GM12878 (cell line): ENCODE measurements around the gene RTF1. TPM values are rescaled to one million over a fixed set of nuclear protein-coding genes. Genes with fewer than 3 reads are reported as not detected.

Source experiments
- ATAC-seq: fragments of 200-7000 bp; cut with Tn5 transposase; 3 replicates; pipeline ENCODE4 v1.9.1; 2020; ENCODE audit warnings: mild to moderate bottlenecking, moderate library complexity
- BruUV-seq: library from RNA; stranded (reverse); fragments of 400-500 nt; replicated peaks from 2 replicates; lab custom pipeline; 2021; lab: Mats Ljungman, UMichigan
- CTCF ChIA-PET: fragments of 300-600 bp; sonication (Branson Sonifier 250); formaldehyde crosslinking; extraction: SDS; loops from one replicate; lab custom pipeline; 2021; ENCODE audit warnings: inconsistent platforms; lab: Yijun Ruan, JAX
- POLR2A ChIA-PET: fragments of 350-600 bp; formaldehyde crosslinking; extraction: SDS; loops from one replicate; lab custom pipeline; 2021; ENCODE audit warnings: inconsistent platforms; lab: Charles Lee
- RAD21 ChIA-PET: fragments of 300-600 bp; sonication (Branson Sonifier 250); formaldehyde crosslinking; loops from one replicate; lab custom pipeline; 2023; ENCODE audit warnings: antibody characterized with exemption; ENCODE audit not compliant: unreplicated experiment; lab: Charles Lee
- SMC1A ChIA-PET: fragments of 300-600 bp; sonication (Branson Sonifier 250); formaldehyde crosslinking; loops from one replicate; lab custom pipeline; 2023; ENCODE audit not compliant: unreplicated experiment, uncharacterized antibody; lab: Charles Lee
- DNase-seq: peaks from one replicate; pipeline ENCODE4 v3.0.0-alpha.2; 2011; ENCODE audit warnings: low read depth, low spot score
- FAIRE-seq: peaks from 3 replicates; lab custom pipeline; 2011; peaks lifted over from hg19 to GRCh38; lab: Jason Lieb, UNC
- H2AFZ ChIP-seq: 2 replicates; pipeline ENCODE4 v1.6.0; 2011; ENCODE audit warnings: low read depth, low read length, control low read depth; ENCODE audit not compliant: control insufficient read depth
- H3K27ac ChIP-seq: 2 replicates; pipeline ENCODE4 v1.5.1; 2011; ENCODE audit warnings: control low read depth; ENCODE audit not compliant: control insufficient read depth, insufficient read depth
- H3K27me3 ChIP-seq, 2 experiments: replicated peaks in 1 of 2; 2 replicates each; pipeline versions ENCODE4 v1.6.0 to v1.6.1; 2011; ENCODE audit warnings: low read length in 1 of 2; ENCODE audit not compliant: control insufficient read depth in 2 of 2, insufficient read depth in 2 of 2
- H3K36me3 ChIP-seq, 2 experiments: 2 replicates each; pipeline ENCODE4 v1.5.1; 2011; ENCODE audit warnings: low read length in 1 of 2; ENCODE audit not compliant: control insufficient read depth in 2 of 2, insufficient read depth in 2 of 2
- H3K4me1 ChIP-seq: 2 replicates; pipeline ENCODE4 v1.6.1; 2011; ENCODE audit warnings: mild to moderate bottlenecking, low read length, moderate library complexity, mixed read lengths; ENCODE audit not compliant: control insufficient read depth, insufficient read depth
- H3K4me2 ChIP-seq: 2 replicates; pipeline ENCODE4 v1.6.0; 2011; ENCODE audit warnings: control low read depth; ENCODE audit not compliant: control insufficient read depth, insufficient read depth
- H3K4me3 ChIP-seq: fragments of 200-600 bp; sonication (generic); 2 replicates; pipeline ENCODE4 v1.5.1; 2016
- H3K79me2 ChIP-seq: 2 replicates; pipeline ENCODE4 v1.6.0; 2011; ENCODE audit warnings: low read length; ENCODE audit not compliant: control insufficient read depth, insufficient read depth
- H3K9ac ChIP-seq: 2 replicates; pipeline ENCODE4 v1.8.0; 2011; ENCODE audit warnings: low read length, control low read depth, mixed read lengths; ENCODE audit not compliant: control insufficient read depth, insufficient read depth
- H3K9me3 ChIP-seq: replicated peaks from 3 replicates; pipeline ENCODE4 v1.5.1; 2011; ENCODE audit warnings: mild to moderate bottlenecking, low read length; ENCODE audit not compliant: control insufficient read depth, insufficient read depth
- H4K20me1 ChIP-seq: 2 replicates; pipeline ENCODE4 v1.6.0; 2011; ENCODE audit not compliant: control insufficient read depth, insufficient read depth
- BACH1 ChIP-seq: fragments of 450-650 bp; IDR thresholded peaks from 2 replicates; pipeline ENCODE4 v1.6.1; 2017; ENCODE audit warnings: mild to moderate bottlenecking, borderline replicate concordance
- CEBPZ ChIP-seq: fragments of 150-350 bp; IDR thresholded peaks from 2 replicates; pipeline ENCODE4 v1.6.1; 2016; ENCODE audit warnings: low read depth, low read length
- DPF2 ChIP-seq: fragments of 450-650 bp; IDR thresholded peaks from 2 replicates; pipeline ENCODE4 v1.6.1; 2017; ENCODE audit warnings: mild to moderate bottlenecking
- LARP7 ChIP-seq: fragments of 450-650 bp; IDR thresholded peaks from 2 replicates; pipeline ENCODE4 v1.6.1; 2017; ENCODE audit warnings: mild to moderate bottlenecking
- NBN ChIP-seq: fragments of 450-650 bp; IDR thresholded peaks from 2 replicates; pipeline ENCODE4 v1.6.1; 2016
- POU2F2 ChIP-seq: IDR thresholded peaks from 3 replicates; pipeline ENCODE4 v1.6.1; 2011; ENCODE audit warnings: low read depth, mild to moderate bottlenecking, low read length, borderline replicate concordance
- RUNX3 ChIP-seq: IDR thresholded peaks from 2 replicates; pipeline ENCODE4 v1.6.1; 2012; ENCODE audit warnings: low read length, inconsistent platforms
- SIX5 ChIP-seq: IDR thresholded peaks from 2 replicates; pipeline ENCODE4 v1.6.1; 2011; ENCODE audit warnings: mild to moderate bottlenecking, low read depth, low read length, moderate library complexity; ENCODE audit not compliant: severe bottlenecking
- STAT1 ChIP-seq: fragments of 450-650 bp; conservative IDR thresholded peaks from 2 replicates; pipeline ENCODE4 v1.6.1; 2014; ENCODE audit warnings: antibody characterized with exemption, mild to moderate bottlenecking
- TAF1 ChIP-seq: IDR thresholded peaks from 2 replicates; pipeline ENCODE4 v1.6.1; 2011; ENCODE audit warnings: mild to moderate bottlenecking, low read depth, low read length, borderline replicate concordance
- WGBS: methylation state at CpG from one replicate; pipeline ENCODE4 v1.1.6; 2016; ENCODE audit warnings: low lambda C conversion rate; ENCODE audit not compliant: insufficient replicate concordance, insufficient coverage; ENCODE audit errors: missing lambda C conversion rate; 5-methylcytosine and 5-hydroxymethylcytosine counted together
- in situ Hi-C: fragments of 300-500 bp; cut with MboI; formaldehyde crosslinking; loops from 9 replicates; pipeline ENCODE4 v1.14.3; 2018; ENCODE audit warnings: mixed read lengths
- intact Hi-C: fragments of 100-400 bp; cut with micrococcal nuclease; formaldehyde crosslinking; loops from one replicate; pipeline ENCODE4 v1.14.2; 2022; ENCODE audit not compliant: unreplicated experiment
- polyA plus RNA-seq, 11 experiments: library from polyadenylated mRNA; depleted of rRNA in 4 of 11; unstranded in 6 of 11; stranded (reverse) in 5 of 11; fragments of >200 nt; fragmentation: Nextera tagmentation in 4 of 11; fragmentation: Illumina TruSeq in 1 of 11; extraction: Ambion mirVana in 4 of 11; extraction: Trizol in 1 of 11; gene quantifications; 1 replicate in 1 of 11; 2 replicates in 10 of 11; pipeline versions ENCODE4 v1.2.1 to v1.2.3, GENCODE V29; 2011 to 2016; ENCODE audit warnings: inconsistent platforms in 2 of 11, missing spikeins in 2 of 11, low read depth in 1 of 11
- total RNA-seq, 4 experiments: library from RNA; depleted of rRNA in 3 of 4; stranded (reverse); fragments of >200 nt in 3 of 4; fragmentation: Illumina TruSeq in 1 of 4; extraction: Trizol in 1 of 4; gene quantifications; 2 replicates each; pipeline versions ENCODE4 v1.2.1 to v1.2.3, GENCODE V29; 2013 to 2021
- TF ChIP-seq, protein P1 (sequence below): IDR thresholded peaks from 2 replicates; pipeline ENCODE4 v1.6.1; 2012; ENCODE audit warnings: improper control_type of control experiment, low read depth, low read length; ENCODE audit not compliant: insufficient replicate concordance
- TF ChIP-seq, protein P2 (sequence below): fragments of 450-650 bp; conservative IDR thresholded peaks from 2 replicates; pipeline ENCODE4 v1.6.1; 2017; ENCODE audit warnings: mild to moderate bottlenecking, moderate library complexity

RTF1 gene
- total and polyA plus RNA-seq, 10 of the 15 experiments (the other 5 are each of a cell fraction or from before 2014, with no cell fraction given): 7.2 to 67.9 (median 32.3) TPM

DNA sequence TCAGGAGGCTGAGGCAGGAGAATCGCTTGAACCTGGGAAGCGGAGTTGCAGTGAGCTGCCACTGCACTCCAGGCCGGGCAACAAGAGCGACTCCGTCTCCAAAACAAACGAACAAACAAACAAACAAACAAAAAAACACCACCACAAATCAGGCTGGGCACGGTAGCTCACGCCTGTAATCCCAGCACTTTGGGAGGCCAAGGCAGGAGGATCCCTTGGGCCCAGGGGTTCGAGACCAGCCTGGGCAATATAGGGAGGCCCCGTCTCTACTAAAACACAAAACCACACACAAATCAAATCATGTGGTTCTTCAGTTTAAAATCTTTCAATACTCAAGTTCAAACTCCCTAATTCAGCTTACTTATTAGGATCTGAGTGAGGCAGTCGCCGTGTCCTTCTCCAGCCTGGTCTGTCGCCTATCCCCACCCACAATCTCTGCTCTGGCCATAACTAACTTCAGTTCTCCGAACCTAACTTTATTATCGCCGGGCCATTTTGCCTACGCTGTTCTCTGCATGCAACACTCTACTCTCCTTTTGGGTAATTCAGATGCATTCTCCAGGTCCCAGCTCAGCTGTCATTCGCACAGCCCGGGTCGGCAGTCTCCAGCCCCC, 660 bp upstream of the RTF1 start:
- H3K27ac ChIP-seq: peak overlapping the region; percentile 65
- RAD21 ChIA-PET: no interaction called here
- no peaks in the 10 kb centered on the region for H3K9me3 ChIP-seq
- POLR2A ChIA-PET: interaction anchor here (0.6 to 1.8 kb wide), 2 partner anchors 13 kb away, joined by 3 to 8 read pairs; no protein-coding TSS in a partner anchor
- SMC1A ChIA-PET: no interaction called here
- H3K4me1 ChIP-seq: peaks cover 3% of the 10 kb centered on the region; the same call in 1 of the 2 replicates
- peak overlapping the region; percentile 84 for H3K4me2 ChIP-seq
- no peaks in the 10 kb centered on the region for H3K36me3 ChIP-seq
- intact Hi-C loops: no loop called here
- peak overlapping the region; percentile 99 for H3K4me3 ChIP-seq
- 28% methylated on average over 20 of the region's 20 CpGs for WGBS
- DNase-seq (no peak), FAIRE-seq (no peak), ATAC-seq (peak; percentile 34)
- no peaks in the 10 kb centered on the region; the same call in 1 of the 2 replicates for H4K20me1 ChIP-seq
- peak overlapping the region; percentile 87 for H2AFZ ChIP-seq
- H3K79me2 ChIP-seq: peaks cover 52% of the 10 kb centered on the region
- no peaks in the 10 kb centered on the region for H3K27me3 ChIP-seq
- TF ChIP-seq POU2F2 (no peak), STAT1 (no peak), SIX5 (no peak), CEBPZ (no peak), NBN (peak; percentile 19; the same call in 1 of the 2 replicates), BACH1 (no peak), TAF1 (no peak), LARP7 (no peak), DPF2 (no peak), RUNX3 (peak; percentile 9; the same call in 1 of the 2 replicates)
- TF ChIP-seq, protein P1, sequence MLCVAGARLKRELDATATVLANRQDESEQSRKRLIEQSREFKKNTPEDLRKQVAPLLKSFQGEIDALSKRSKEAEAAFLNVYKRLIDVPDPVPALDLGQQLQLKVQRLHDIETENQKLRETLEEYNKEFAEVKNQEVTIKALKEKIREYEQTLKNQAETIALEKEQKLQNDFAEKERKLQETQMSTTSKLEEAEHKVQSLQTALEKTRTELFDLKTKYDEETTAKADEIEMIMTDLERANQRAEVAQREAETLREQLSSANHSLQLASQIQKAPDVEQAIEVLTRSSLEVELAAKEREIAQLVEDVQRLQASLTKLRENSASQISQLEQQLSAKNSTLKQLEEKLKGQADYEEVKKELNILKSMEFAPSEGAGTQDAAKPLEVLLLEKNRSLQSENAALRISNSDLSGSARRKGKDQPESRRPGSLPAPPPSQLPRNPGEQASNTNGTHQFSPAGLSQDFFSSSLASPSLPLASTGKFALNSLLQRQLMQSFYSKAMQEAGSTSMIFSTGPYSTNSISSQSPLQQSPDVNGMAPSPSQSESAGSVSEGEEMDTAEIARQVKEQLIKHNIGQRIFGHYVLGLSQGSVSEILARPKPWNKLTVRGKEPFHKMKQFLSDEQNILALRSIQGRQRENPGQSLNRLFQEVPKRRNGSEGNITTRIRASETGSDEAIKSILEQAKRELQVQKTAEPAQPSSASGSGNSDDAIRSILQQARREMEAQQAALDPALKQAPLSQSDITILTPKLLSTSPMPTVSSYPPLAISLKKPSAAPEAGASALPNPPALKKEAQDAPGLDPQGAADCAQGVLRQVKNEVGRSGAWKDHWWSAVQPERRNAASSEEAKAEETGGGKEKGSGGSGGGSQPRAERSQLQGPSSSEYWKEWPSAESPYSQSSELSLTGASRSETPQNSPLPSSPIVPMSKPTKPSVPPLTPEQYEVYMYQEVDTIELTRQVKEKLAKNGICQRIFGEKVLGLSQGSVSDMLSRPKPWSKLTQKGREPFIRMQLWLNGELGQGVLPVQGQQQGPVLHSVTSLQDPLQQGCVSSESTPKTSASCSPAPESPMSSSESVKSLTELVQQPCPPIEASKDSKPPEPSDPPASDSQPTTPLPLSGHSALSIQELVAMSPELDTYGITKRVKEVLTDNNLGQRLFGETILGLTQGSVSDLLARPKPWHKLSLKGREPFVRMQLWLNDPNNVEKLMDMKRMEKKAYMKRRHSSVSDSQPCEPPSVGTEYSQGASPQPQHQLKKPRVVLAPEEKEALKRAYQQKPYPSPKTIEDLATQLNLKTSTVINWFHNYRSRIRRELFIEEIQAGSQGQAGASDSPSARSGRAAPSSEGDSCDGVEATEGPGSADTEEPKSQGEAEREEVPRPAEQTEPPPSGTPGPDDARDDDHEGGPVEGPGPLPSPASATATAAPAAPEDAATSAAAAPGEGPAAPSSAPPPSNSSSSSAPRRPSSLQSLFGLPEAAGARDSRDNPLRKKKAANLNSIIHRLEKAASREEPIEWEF: peak; percentile 37
- TF ChIP-seq, protein P2, sequence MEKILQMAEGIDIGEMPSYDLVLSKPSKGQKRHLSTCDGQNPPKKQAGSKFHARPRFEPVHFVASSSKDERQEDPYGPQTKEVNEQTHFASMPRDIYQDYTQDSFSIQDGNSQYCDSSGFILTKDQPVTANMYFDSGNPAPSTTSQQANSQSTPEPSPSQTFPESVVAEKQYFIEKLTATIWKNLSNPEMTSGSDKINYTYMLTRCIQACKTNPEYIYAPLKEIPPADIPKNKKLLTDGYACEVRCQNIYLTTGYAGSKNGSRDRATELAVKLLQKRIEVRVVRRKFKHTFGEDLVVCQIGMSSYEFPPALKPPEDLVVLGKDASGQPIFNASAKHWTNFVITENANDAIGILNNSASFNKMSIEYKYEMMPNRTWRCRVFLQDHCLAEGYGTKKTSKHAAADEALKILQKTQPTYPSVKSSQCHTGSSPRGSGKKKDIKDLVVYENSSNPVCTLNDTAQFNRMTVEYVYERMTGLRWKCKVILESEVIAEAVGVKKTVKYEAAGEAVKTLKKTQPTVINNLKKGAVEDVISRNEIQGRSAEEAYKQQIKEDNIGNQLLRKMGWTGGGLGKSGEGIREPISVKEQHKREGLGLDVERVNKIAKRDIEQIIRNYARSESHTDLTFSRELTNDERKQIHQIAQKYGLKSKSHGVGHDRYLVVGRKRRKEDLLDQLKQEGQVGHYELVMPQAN: peak; percentile 63; the same call in 1 of the 2 replicates
- in situ Hi-C loops: no loop called here
- CTCF ChIA-PET: no interaction called here
- H3K9ac ChIP-seq: peak overlapping the region; percentile 76
- TSS peak; percentile 98 for BruUV-seq
